Lung (tissue), 12 donors: ENCODE results near the gene TFDP1. TPM values are rescaled to one million over a fixed set of nuclear protein-coding genes. Genes with fewer than 3 reads are reported as not detected.

Source experiments
- ATAC-seq: fragments of 200-7000 bp; cut with Tn5 transposase; one replicate; pipeline ENCODE4 v1.9.1; 2020; ENCODE audit warnings: moderate number of reproducible peaks; ENCODE audit not compliant: insufficient read depth, low FRiP score
- DNase-seq, 3 donors: peaks; one replicate each; pipeline ENCODE4 v3.0.0-alpha.2; 2013 to 2017
- H3K27ac ChIP-seq, 2 donors: one replicate each; pipeline ENCODE4 v1.5.1; 2013; ENCODE audit warnings: mild to moderate bottlenecking in 2 of 2, moderate library complexity in 2 of 2, control low read depth in 1 of 2, inconsistent platforms in 1 of 2, low read depth in 1 of 2, low read length in 1 of 2
- H3K27me3 ChIP-seq, 3 donors: one replicate each; pipeline ENCODE4 v1.5.1; 2013; ENCODE audit warnings: low read length in 2 of 3; ENCODE audit not compliant: control insufficient read depth in 3 of 3, insufficient read depth in 3 of 3
- H3K36me3 ChIP-seq, 4 donors: one replicate each; pipeline ENCODE4 v1.5.1; 2013; ENCODE audit warnings: low read length in 4 of 4, mild to moderate bottlenecking in 1 of 4, moderate library complexity in 1 of 4; ENCODE audit not compliant: control insufficient read depth in 4 of 4, insufficient read depth in 4 of 4
- H3K4me1 ChIP-seq, 5 donors: one replicate each; pipeline ENCODE4 v1.5.1; 2013; ENCODE audit warnings: low read length in 5 of 5, mild to moderate bottlenecking in 2 of 5, moderate library complexity in 1 of 5; ENCODE audit not compliant: control insufficient read depth in 5 of 5, insufficient read depth in 5 of 5
- H3K4me3 ChIP-seq: one replicate; pipeline ENCODE4 v1.5.1; 2013; ENCODE audit warnings: mild to moderate bottlenecking, control low read depth, moderate library complexity
- H3K9ac ChIP-seq, 2 donors: one replicate each; pipeline ENCODE4 v1.5.1; 2013; ENCODE audit warnings: low read length in 2 of 2, control low read depth in 1 of 2; ENCODE audit not compliant: insufficient read depth in 1 of 2
- H3K9me3 ChIP-seq, 4 donors: one replicate each; pipeline ENCODE4 v1.5.1; 2013; ENCODE audit warnings: low read length in 3 of 4, mild to moderate bottlenecking in 1 of 4, moderate library complexity in 1 of 4; ENCODE audit not compliant: control insufficient read depth in 4 of 4, insufficient read depth in 3 of 4
- WGBS, 2 donors: extraction: QIAGEN DNeasy Blood & Tissue Kit; methylation state at CpG; one replicate each; pipeline ENCODE4 v1.1.7; 2013; 5-methylcytosine and 5-hydroxymethylcytosine counted together
- polyA plus RNA-seq, 2 donors: library from polyadenylated mRNA; stranded (reverse); fragments of 200-250 nt; gene quantifications; one replicate each; pipeline ENCODE4 v1.2.1, GENCODE V29; 2013
- total RNA-seq, 2 donors: library from RNA; depleted of rRNA in 1 of 2; stranded (reverse); fragments of >200 nt in 1 of 2; gene quantifications; one replicate each; pipeline ENCODE4 v1.2.1, GENCODE V29; 2014 to 2021
- TF ChIP-seq, protein P1 (sequence below): IDR thresholded peaks from 2 replicates; pipeline ENCODE4 v1.5.1; 2012; ENCODE audit warnings: mild to moderate bottlenecking; ENCODE audit errors: control extremely low read depth, extremely low read depth
- donor health status: control.
- donor health status: control.
- donor health status: Bipolar disorder and iron deficiency.
- donor health status: healthy.
- donor health status: DM: yes; HTN: yes; CAD: no.

Gene TFDP1
- total and polyA plus RNA-seq, 4 donors, result 19.6 to 44.2 (median 40.3) TPM

DNA sequence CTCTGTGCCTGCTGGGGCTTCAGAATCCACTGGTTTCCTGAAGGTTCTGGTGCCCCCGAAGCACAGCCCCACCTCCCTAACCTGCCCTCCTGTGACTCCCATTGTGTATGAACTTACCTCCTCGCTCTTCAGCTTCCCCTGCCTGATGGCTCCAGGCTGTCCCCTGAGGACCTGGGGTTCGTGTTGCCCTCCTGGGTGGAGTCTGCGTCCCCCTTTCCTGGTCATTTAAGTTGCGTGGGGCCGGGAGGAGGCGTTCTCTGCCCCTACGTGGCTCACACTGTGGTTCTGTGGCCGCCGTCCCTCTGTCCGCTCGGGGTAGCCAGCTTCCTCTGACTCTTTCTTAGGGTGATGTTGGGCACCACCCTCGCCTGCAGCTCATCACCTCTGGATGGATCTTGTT is 13.9 kb downstream of the TFDP1 start:
- H3K4me3 ChIP-seq, result no peak overlapping the region
- no peak for DNase-seq
- H3K4me1 ChIP-seq, result peaks cover 0 to 8% (median 0%) of the 10 kb centered on the region in 5 donors
- H3K27me3 ChIP-seq, result no peaks in the 10 kb centered on the region
- H3K9me3 ChIP-seq, result peaks cover 0 to 7% (median 0%) of the 10 kb centered on the region in 4 donors
- WGBS, 2 donors, result 97% methylated on average over 13 of the region's 13 CpGs
- TF ChIP-seq, protein P1, sequence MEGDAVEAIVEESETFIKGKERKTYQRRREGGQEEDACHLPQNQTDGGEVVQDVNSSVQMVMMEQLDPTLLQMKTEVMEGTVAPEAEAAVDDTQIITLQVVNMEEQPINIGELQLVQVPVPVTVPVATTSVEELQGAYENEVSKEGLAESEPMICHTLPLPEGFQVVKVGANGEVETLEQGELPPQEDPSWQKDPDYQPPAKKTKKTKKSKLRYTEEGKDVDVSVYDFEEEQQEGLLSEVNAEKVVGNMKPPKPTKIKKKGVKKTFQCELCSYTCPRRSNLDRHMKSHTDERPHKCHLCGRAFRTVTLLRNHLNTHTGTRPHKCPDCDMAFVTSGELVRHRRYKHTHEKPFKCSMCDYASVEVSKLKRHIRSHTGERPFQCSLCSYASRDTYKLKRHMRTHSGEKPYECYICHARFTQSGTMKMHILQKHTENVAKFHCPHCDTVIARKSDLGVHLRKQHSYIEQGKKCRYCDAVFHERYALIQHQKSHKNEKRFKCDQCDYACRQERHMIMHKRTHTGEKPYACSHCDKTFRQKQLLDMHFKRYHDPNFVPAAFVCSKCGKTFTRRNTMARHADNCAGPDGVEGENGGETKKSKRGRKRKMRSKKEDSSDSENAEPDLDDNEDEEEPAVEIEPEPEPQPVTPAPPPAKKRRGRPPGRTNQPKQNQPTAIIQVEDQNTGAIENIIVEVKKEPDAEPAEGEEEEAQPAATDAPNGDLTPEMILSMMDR, result no peak
- no peak overlapping the region for H3K9ac ChIP-seq
- no peak overlapping the region for H3K27ac ChIP-seq
- H3K36me3 ChIP-seq, result peaks cover 0 to 36% (median 10%) of the 10 kb centered on the region in 4 donors
- no peak for ATAC-seq

DNA sequence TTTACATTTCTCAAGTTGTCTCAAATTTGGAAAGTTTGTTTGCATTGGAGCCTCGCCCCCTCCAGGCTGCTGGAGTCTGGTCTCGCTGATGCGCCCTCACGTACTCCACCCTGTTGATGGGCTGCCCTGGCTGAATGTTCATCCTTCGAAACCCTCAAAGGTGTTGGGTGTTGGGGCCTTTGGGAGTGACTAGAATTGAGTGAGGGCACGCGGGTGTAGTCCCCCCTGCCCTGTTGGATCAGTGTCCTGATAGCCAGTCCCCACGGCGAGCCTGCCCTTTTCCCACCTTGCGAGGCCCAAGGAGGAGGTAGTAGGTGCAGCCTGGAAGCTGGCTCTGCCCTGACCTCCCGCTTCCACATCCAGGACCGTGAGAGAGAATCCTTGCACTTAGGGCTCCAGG is 14.8 kb downstream of the TFDP1 start:
- peaks cover 0 to 7% (median 0%) of the 10 kb centered on the region in 4 donors for H3K9me3 ChIP-seq
- DNase-seq (no peak), ATAC-seq (no peak)
- no peak overlapping the region for H3K27ac ChIP-seq
- H3K9ac ChIP-seq, result no peak overlapping the region
- H3K27me3 ChIP-seq, result no peaks in the 10 kb centered on the region
- peaks cover 0 to 8% (median 0%) of the 10 kb centered on the region in 5 donors for H3K4me1 ChIP-seq
- TF ChIP-seq, protein P1, result no peak
- no peak overlapping the region for H3K4me3 ChIP-seq
- H3K36me3 ChIP-seq, result peaks cover 0 to 36% (median 10%) of the 10 kb centered on the region in 4 donors
- WGBS, 2 donors, result 98% methylated on average over 12 of the region's 12 CpGs

- H3K9me3 ChIP-seq, result peaks cover 0 to 7% (median 0%) of the 10 kb centered on the region in 4 donors
- ATAC-seq (no peak), DNase-seq (no peak)
- 96 to 97% methylated on average over 28 of the region's 28 CpGs for WGBS, 2 donors
- TF ChIP-seq, protein P1, result no peak
- no peak overlapping the region for H3K4me3 ChIP-seq
- no peak overlapping the region for H3K27ac ChIP-seq
- H3K4me1 ChIP-seq, result peaks cover 0 to 8% (median 0%) of the 10 kb centered on the region in 5 donors
- no peaks in the 10 kb centered on the region for H3K27me3 ChIP-seq
- no peak overlapping the region for H3K9ac ChIP-seq
- peaks cover 0 to 36% (median 10%) of the 10 kb centered on the region in 4 donors for H3K36me3 ChIP-seq
Measured at GRCh38 chr13:113601166-113602070, 16.9 kb downstream of the TFDP1 start.
